IMR-90 (cell line): ENCODE data around the gene MCTP2. TPM values are rescaled to one million over a fixed set of nuclear protein-coding genes. Genes with fewer than 3 reads are reported as not detected.

Experiments
- ATAC-seq: fragments of 200-7000 bp; cut with Tn5 transposase; 2 replicates; pipeline ENCODE4 v1.9.1; 2020; ENCODE audit warnings: low read depth, mild to moderate bottlenecking, moderate library complexity
- BruUV-seq: library from RNA; stranded (reverse); fragments of 400-500 nt; replicated peaks from 2 replicates; lab custom pipeline; 2021; lab: Mats Ljungman, UMichigan
- CTCF ChIA-PET: fragments of 300-600 bp; formaldehyde crosslinking; extraction: SDS; loops from one replicate; lab custom pipeline; 2021; ENCODE audit warnings: antibody characterized with exemption; lab: Yijun Ruan, JAX
- POLR2A ChIA-PET: fragments of 300-600 bp; sonication (Branson Sonifier 250); formaldehyde crosslinking; loops from one replicate; lab custom pipeline; 2022; ENCODE audit warnings: antibody characterized with exemption; ENCODE audit not compliant: unreplicated experiment; lab: Charles Lee
- DNase-seq: peaks from one replicate; pipeline ENCODE4 v3.0.0; 2013
- H2AFZ ChIP-seq: replicated peaks from 2 replicates; pipeline ENCODE3; 2013; ENCODE audit warnings: low read length, mild to moderate bottlenecking; ENCODE audit not compliant: poor library complexity
- H2AK5ac ChIP-seq: 2 replicates; pipeline ENCODE4 v1.6.1; 2013; ENCODE audit warnings: low read depth, low read length, inconsistent platforms
- H2AK9ac ChIP-seq: replicated peaks from 2 replicates; pipeline ENCODE3; 2013; ENCODE audit warnings: mild to moderate bottlenecking, low read depth, low read length, moderate library complexity; ENCODE audit not compliant: poor library complexity
- H2BK120ac ChIP-seq: 2 replicates; pipeline ENCODE4 v1.6.1; 2013; ENCODE audit warnings: low read depth, low read length, inconsistent platforms
- H2BK15ac ChIP-seq: 3 replicates; pipeline ENCODE4 v1.6.1; 2013; ENCODE audit warnings: low read depth, low read length, inconsistent platforms
- H2BK20ac ChIP-seq: 2 replicates; pipeline ENCODE4 v1.6.1; 2013; ENCODE audit warnings: low read depth, mild to moderate bottlenecking, inconsistent platforms, low read length, moderate library complexity
- H2BK5ac ChIP-seq: 2 replicates; pipeline ENCODE4 v1.6.1; 2013; ENCODE audit warnings: mild to moderate bottlenecking, low read depth, low read length, inconsistent platforms; ENCODE audit not compliant: poor library complexity, severe bottlenecking
- H3K14ac ChIP-seq: replicated peaks from 2 replicates; pipeline ENCODE4 v1.6.1; 2013; ENCODE audit warnings: low read depth, low read length, inconsistent platforms
- H3K18ac ChIP-seq: 2 replicates; pipeline ENCODE4 v1.6.1; 2013; ENCODE audit warnings: low read depth, low read length, control low read depth
- H3K23ac ChIP-seq: 2 replicates; pipeline ENCODE4 v1.6.1; 2013; ENCODE audit warnings: low read depth, low read length, inconsistent platforms
- H3K27ac ChIP-seq: 2 replicates; pipeline ENCODE4 v1.5.1; 2013; ENCODE audit warnings: mild to moderate bottlenecking, control low read depth, low read length; ENCODE audit not compliant: insufficient read depth
- H3K27me3 ChIP-seq: 2 replicates; pipeline ENCODE4 v1.6.1; 2013; ENCODE audit warnings: low read length; ENCODE audit not compliant: control insufficient read depth, insufficient read depth
- H3K36me3 ChIP-seq: 2 replicates; pipeline ENCODE4 v1.6.1; 2013; ENCODE audit warnings: low read length, mixed read lengths; ENCODE audit not compliant: control insufficient read depth, insufficient read depth
- H3K4ac ChIP-seq: 2 replicates; pipeline ENCODE4 v1.6.1; 2013; ENCODE audit warnings: low read depth, low read length, inconsistent platforms
- H3K4me1 ChIP-seq: 2 replicates; pipeline ENCODE4 v1.6.1; 2013; ENCODE audit warnings: low read length, mixed read lengths; ENCODE audit not compliant: control insufficient read depth, insufficient read depth
- H3K4me2 ChIP-seq: 2 replicates; pipeline ENCODE4 v1.6.1; 2013; ENCODE audit warnings: low read depth, mild to moderate bottlenecking, control low read depth, low read length, moderate library complexity
- H3K4me3 ChIP-seq: 2 replicates; pipeline ENCODE4 v1.5.1; 2013; ENCODE audit warnings: low read depth, mild to moderate bottlenecking, control low read depth, low read length, moderate library complexity; ENCODE audit not compliant: insufficient read depth
- H3K56ac ChIP-seq: 2 replicates; pipeline ENCODE4 v1.6.1; 2013; ENCODE audit warnings: low read length, inconsistent platforms; ENCODE audit not compliant: insufficient read depth; ENCODE audit errors: extremely low read depth
- H3K79me1 ChIP-seq, 2 experiments: 2 replicates each; pipeline ENCODE4 v1.6.1; 2013; ENCODE audit warnings: low read length in 2 of 2, inconsistent platforms in 1 of 2, low read depth in 1 of 2
- H3K9ac ChIP-seq: 2 replicates; pipeline ENCODE4 v1.6.1; 2013; ENCODE audit warnings: low read depth, low read length, control low read depth
- H3K9me1 ChIP-seq: 2 replicates; pipeline ENCODE4 v1.6.1; 2013; ENCODE audit warnings: low read length, inconsistent platforms; ENCODE audit not compliant: insufficient read depth
- H3K9me3 ChIP-seq: 2 replicates; pipeline ENCODE4 v1.6.1; 2013; ENCODE audit warnings: low read length; ENCODE audit not compliant: control insufficient read depth, insufficient read depth
- H4K20me1 ChIP-seq: 2 replicates; pipeline ENCODE4 v1.6.1; 2013; ENCODE audit warnings: low read length, inconsistent platforms; ENCODE audit not compliant: insufficient read depth
- H4K5ac ChIP-seq: 2 replicates; pipeline ENCODE4 v1.6.1; 2013; ENCODE audit warnings: mild to moderate bottlenecking, low read depth, low read length, control low read depth
- H4K8ac ChIP-seq, 2 experiments: 2 replicates each; pipeline ENCODE4 v1.6.1; 2013; ENCODE audit warnings: low read depth in 2 of 2, low read length in 2 of 2, control low read depth in 1 of 2, inconsistent platforms in 1 of 2
- H4K91ac ChIP-seq: 2 replicates; pipeline ENCODE4 v1.6.1; 2013; ENCODE audit warnings: low read depth, low read length, inconsistent platforms; ENCODE audit not compliant: insufficient read depth
- BHLHE40 ChIP-seq: fragments of 150-350 bp; IDR thresholded peaks from 2 replicates; pipeline ENCODE4 v1.6.1; 2016; ENCODE audit warnings: mild to moderate bottlenecking, low read depth, low read length
- CEBPB ChIP-seq: IDR thresholded peaks from 2 replicates; pipeline ENCODE4 v1.6.1; 2012; ENCODE audit warnings: low read depth, low read length, improper control_type of control experiment
- FOS ChIP-seq: fragments of 150-350 bp; IDR thresholded peaks from 2 replicates; pipeline ENCODE4 v1.6.1; 2016; ENCODE audit warnings: low read depth, low read length
- MAZ ChIP-seq: IDR thresholded peaks from 2 replicates; pipeline ENCODE4 v1.6.1; 2012; ENCODE audit warnings: low read depth, mild to moderate bottlenecking, low read length, improper control_type of control experiment, moderate library complexity, borderline replicate concordance
- MXI1 ChIP-seq: IDR thresholded peaks from 2 replicates; pipeline ENCODE4 v1.6.1; 2012; ENCODE audit warnings: low read depth, mild to moderate bottlenecking, low read length, moderate library complexity, borderline replicate concordance
- NFE2L2 ChIP-seq: fragments of 150-350 bp; IDR thresholded peaks from 2 replicates; pipeline ENCODE4 v1.6.1; 2016; ENCODE audit warnings: low read depth, mild to moderate bottlenecking, low read length
- RAD21 ChIP-seq: IDR thresholded peaks from 2 replicates; pipeline ENCODE4 v1.6.1; 2012; ENCODE audit warnings: low read length, improper control_type of control experiment
- RFX5 ChIP-seq: IDR thresholded peaks from 2 replicates; pipeline ENCODE4 v1.8.0; 2012; ENCODE audit warnings: low read depth, mild to moderate bottlenecking, low read length, moderate library complexity
- WGBS, 2 experiments: methylation state at CpG; one replicate each; pipeline versions ENCODE4 v1.1.5 to v1.1.7; 2013; ENCODE audit warnings: missing lambda C conversion rate in 2 of 2; ENCODE audit not compliant: insufficient read length in 1 of 2; ENCODE audit errors: extremely low coverage in 2 of 2; 5-methylcytosine and 5-hydroxymethylcytosine counted together
- dilution Hi-C: fragments of 300-500 bp; cut with HindIII; formaldehyde crosslinking; loops from one replicate; pipeline ENCODE4 v1.14.3; 2018; ENCODE audit warnings: low sequenced_read_pairs; ENCODE audit not compliant: unreplicated experiment
- in situ Hi-C: fragments of 300-500 bp; cut with MboI; formaldehyde crosslinking; loops from 3 replicates; pipeline ENCODE4 v1.14.3; 2019; ENCODE audit warnings: low sequenced_read_pairs, inconsistent platforms, mixed read lengths
- intact Hi-C: fragments of 100-400 bp; cut with micrococcal nuclease; formaldehyde crosslinking; loops from 2 replicates; pipeline ENCODE4 v1.10.0; 2022
- polyA plus RNA-seq, 3 experiments: library from polyadenylated mRNA; depleted of rRNA; stranded (reverse); fragments of >200 nt; gene quantifications; 2 replicates each; pipeline ENCODE4 v1.2.3, GENCODE V29; 2012; ENCODE audit warnings: low replicate concordance in 1 of 3
- total RNA-seq: library from RNA; depleted of rRNA; stranded (reverse); fragments of >200 nt; gene quantifications from 2 replicates; pipeline ENCODE4 v1.2.3, GENCODE V29; 2012
- TF ChIP-seq, protein P1 (sequence below): fragments of 150-350 bp; IDR thresholded peaks from 2 replicates; pipeline ENCODE4 v1.6.1; 2016; ENCODE audit warnings: low read depth, mild to moderate bottlenecking, low read length, moderate library complexity, borderline replicate concordance
- TF ChIP-seq, protein P2 (sequence below): fragments of 150-350 bp; IDR thresholded peaks from 2 replicates; pipeline ENCODE4 v1.6.1; 2017; ENCODE audit warnings: mild to moderate bottlenecking, antibody characterized with exemption, low read length, low read depth

MCTP2 gene
- total and polyA plus RNA-seq, 2 of the 4 experiments (the other 2 are of a cell fraction), result 5.1 to 9.9 TPM

DNA sequence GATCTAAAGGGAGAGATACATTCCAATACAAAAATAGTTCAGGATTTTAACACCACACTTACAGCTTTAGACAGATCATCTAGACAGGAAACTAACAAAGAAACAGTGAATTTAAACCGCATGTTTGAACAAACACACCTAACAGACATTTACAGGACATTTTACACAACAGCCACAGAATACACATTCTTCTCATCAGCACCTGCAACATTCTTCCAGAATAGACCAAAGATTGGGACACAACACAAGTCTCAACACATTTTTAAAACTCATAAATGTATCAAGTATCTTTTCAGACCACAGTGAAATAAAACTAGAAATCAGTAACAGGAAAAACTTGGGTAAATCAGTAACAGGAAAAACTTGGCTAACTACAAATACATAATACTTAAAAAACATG, 256.3 kb downstream of the MCTP2 start:
- ATAC-seq, result no peak
- Histone ChIP-seq H3K4ac (no peak overlapping the region), H4K20me1 (no peaks in the 10 kb centered on the region), H3K27me3 (no peaks in the 10 kb centered on the region), H4K91ac (no peak overlapping the region), H3K9me3 (peaks cover 3% of the 10 kb centered on the region; the same call in 1 of the 2 replicates), H2AFZ (no peak overlapping the region), H3K4me2 (no peak overlapping the region), H3K14ac (no peak overlapping the region), H2BK20ac (no peak overlapping the region), H3K9ac (no peak overlapping the region), H3K4me3 (no peak overlapping the region), H3K9me1 (no peaks in the 10 kb centered on the region), H4K5ac (no peak overlapping the region), H2AK5ac (no peak overlapping the region), H2AK9ac (no peak overlapping the region), H3K18ac (no peak overlapping the region), H3K23ac (no peak overlapping the region), H3K56ac (no peak overlapping the region), H3K27ac (no peak overlapping the region), H2BK120ac (no peak overlapping the region), H2BK15ac (no peak overlapping the region), H3K79me1 (no peaks in the 10 kb centered on the region), H2BK5ac (no peak overlapping the region), H3K4me1 (no peaks in the 10 kb centered on the region), H3K36me3 (no peaks in the 10 kb centered on the region), H4K8ac (no peak overlapping the region)
- in situ Hi-C loops (no loop called here), dilution Hi-C loops (no loop called here), intact Hi-C loops (no loop called here)
- no CpG with 5 or more reads among the region's 1 CpG for WGBS, 2 experiments
- POLR2A ChIA-PET, result no interaction called here
- TF ChIP-seq RAD21 (no peak), CEBPB (no peak), FOS (no peak), MXI1 (no peak), RFX5 (no peak), NFE2L2 (no peak), MAZ (no peak), BHLHE40 (no peak)
- TF ChIP-seq, protein P1, sequence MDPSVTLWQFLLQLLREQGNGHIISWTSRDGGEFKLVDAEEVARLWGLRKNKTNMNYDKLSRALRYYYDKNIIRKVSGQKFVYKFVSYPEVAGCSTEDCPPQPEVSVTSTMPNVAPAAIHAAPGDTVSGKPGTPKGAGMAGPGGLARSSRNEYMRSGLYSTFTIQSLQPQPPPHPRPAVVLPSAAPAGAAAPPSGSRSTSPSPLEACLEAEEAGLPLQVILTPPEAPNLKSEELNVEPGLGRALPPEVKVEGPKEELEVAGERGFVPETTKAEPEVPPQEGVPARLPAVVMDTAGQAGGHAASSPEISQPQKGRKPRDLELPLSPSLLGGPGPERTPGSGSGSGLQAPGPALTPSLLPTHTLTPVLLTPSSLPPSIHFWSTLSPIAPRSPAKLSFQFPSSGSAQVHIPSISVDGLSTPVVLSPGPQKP, result no peak
- TF ChIP-seq, protein P2, sequence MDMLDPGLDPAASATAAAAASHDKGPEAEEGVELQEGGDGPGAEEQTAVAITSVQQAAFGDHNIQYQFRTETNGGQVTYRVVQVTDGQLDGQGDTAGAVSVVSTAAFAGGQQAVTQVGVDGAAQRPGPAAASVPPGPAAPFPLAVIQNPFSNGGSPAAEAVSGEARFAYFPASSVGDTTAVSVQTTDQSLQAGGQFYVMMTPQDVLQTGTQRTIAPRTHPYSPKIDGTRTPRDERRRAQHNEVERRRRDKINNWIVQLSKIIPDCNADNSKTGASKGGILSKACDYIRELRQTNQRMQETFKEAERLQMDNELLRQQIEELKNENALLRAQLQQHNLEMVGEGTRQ, result no peak
- CTCF ChIA-PET, result no interaction called here
- DNase-seq, result no peak
- BruUV-seq, result no TSS peak
